Vagina (tissue), 2 donors: ENCODE measurements around the gene N4BP2L2.

ENCODE experiments used
- POLR2A ChIP-seq, 2 donors: fragments of 450-650 bp; IDR thresholded peaks; one replicate each; pipeline ENCODE4 v1.6.1; 2017; ENCODE audit warnings: antibody characterized with exemption in 2 of 2, mild to moderate bottlenecking in 2 of 2, moderate library complexity in 2 of 2
- POLR2AphosphoS5 ChIP-seq, 2 donors: sonication (generic); formaldehyde crosslinking; IDR thresholded peaks; one replicate each; pipeline ENCODE4 v1.9.0; 2017; ENCODE audit warnings: antibody characterized with exemption in 2 of 2, mild to moderate bottlenecking in 2 of 2, low read depth in 1 of 2; ENCODE audit not compliant: insufficient read depth in 1 of 2
- TF ChIP-seq, protein P1 (sequence below), 3 experiments: fragments of 450-650 bp in 2 of 3; fragments of 200-600 bp in 1 of 3; sonication (generic) in 1 of 3; IDR thresholded peaks; one replicate each; pipeline ENCODE4 v1.5.1; 2017 to 2019; ENCODE audit warnings: antibody characterized with exemption in 3 of 3, mild to moderate bottlenecking in 2 of 3, moderate library complexity in 2 of 3

DNA sequence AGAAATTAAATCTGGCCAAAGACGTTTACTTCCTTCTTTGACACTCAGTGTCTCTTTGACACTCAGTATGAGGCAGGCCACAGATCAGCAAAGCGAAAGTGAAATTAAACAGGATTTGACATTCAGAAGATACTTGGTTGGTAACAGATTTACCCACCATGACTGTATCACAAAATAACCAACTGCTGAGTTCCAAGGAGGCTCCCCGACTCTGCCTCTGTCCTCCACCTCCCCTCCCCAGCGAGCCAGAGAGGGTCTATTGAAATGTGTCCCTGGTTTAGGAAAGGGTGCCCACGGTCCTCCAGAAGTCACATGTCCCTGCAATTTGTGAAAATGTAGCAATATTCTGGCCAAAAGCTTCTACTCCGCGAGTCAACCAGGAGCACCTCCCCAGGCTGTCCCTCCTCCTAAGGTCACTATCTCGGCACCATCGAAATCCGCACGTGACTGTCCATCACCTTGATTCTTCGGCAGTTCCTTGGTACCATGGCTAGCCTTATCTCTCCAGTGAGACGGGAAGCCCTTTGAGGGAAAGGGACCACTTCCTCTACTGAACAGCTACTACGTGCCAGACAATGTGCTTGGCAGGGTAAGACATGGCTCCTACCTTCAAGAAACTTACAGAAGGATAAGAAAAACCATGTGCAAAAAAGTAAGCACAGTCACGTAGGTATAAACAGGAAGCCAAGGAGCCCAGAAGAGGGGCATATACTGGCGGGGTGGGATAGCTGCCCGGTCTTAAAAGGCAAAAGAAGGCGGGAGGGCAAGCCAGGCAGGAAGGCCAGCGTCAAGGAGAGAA lies 112.2 kb downstream of the N4BP2L2 start:
- TF ChIP-seq POLR2A (IDR thresholded peaks at IDR 0.05), result no peak
- TF ChIP-seq, protein P1, sequence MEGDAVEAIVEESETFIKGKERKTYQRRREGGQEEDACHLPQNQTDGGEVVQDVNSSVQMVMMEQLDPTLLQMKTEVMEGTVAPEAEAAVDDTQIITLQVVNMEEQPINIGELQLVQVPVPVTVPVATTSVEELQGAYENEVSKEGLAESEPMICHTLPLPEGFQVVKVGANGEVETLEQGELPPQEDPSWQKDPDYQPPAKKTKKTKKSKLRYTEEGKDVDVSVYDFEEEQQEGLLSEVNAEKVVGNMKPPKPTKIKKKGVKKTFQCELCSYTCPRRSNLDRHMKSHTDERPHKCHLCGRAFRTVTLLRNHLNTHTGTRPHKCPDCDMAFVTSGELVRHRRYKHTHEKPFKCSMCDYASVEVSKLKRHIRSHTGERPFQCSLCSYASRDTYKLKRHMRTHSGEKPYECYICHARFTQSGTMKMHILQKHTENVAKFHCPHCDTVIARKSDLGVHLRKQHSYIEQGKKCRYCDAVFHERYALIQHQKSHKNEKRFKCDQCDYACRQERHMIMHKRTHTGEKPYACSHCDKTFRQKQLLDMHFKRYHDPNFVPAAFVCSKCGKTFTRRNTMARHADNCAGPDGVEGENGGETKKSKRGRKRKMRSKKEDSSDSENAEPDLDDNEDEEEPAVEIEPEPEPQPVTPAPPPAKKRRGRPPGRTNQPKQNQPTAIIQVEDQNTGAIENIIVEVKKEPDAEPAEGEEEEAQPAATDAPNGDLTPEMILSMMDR (IDR thresholded peaks at IDR 0.05), result no peak
- no peak for TF ChIP-seq POLR2AphosphoS5 (IDR thresholded peaks at IDR 0.05; ENCODE audit: insufficient read depth in 1 of 2, low read depth in 1 of 2)
